ENCODE results near the gene GFRA1. TPM values are rescaled to one million over a fixed set of nuclear protein-coding genes. Genes with fewer than 3 reads are reported as not detected.
A peak's percentile ranks its signal among the peaks of the same experiment; 100 is the strongest.

The GFRA1 gene
- total RNA-seq, 1 donor from 2014 or later = 7.3 TPM

GRCh38 chr10:116274064-116274904, 1.3 kb upstream of the GFRA1 start:
- DNase-seq (ENCODE audit: missing footprints) = no peak
- no peak for ATAC-seq
- intact Hi-C loops (cut with DNase I) = no loop called here

GRCh38 chr10:116271593-116272439, 1.2 kb downstream of the GFRA1 start:
- ATAC-seq (peak; percentile 43), DNase-seq (ENCODE audit: missing footprints) (no peak)
- intact Hi-C loops (cut with DNase I) = no loop called here

GRCh38 chr10:116270771-116271592, 2.0 kb downstream of the GFRA1 start:
- DNase-seq (ENCODE audit: missing footprints) (no peak), ATAC-seq (peak; percentile 75)
- intact Hi-C loops (cut with DNase I) = no loop called here

GRCh38 chr10:116270126-116270770, 2.8 kb downstream of the GFRA1 start:
- DNase-seq (ENCODE audit: missing footprints) = no peak
- ATAC-seq = no peak
- intact Hi-C loops (cut with DNase I) = no loop called here

GRCh38 chr10:116269619-116270018, 3.4 kb downstream of the GFRA1 start:
- intact Hi-C loops (cut with DNase I) = no loop called here
- DNase-seq (ENCODE audit: missing footprints) = no peak
- peak; percentile 21 for ATAC-seq

- ATAC-seq = no peak
- intact Hi-C loops (cut with DNase I) = no loop called here
- DNase-seq (ENCODE audit: missing footprints) = no peak
Measured at GRCh38 chr10:116268976-116269375, 4.0 kb downstream of the GFRA1 start.

GRCh38 chr10:116265686-116266085, 7.3 kb downstream of the GFRA1 start:
- DNase-seq (ENCODE audit: missing footprints) (no peak), ATAC-seq (no peak)
- intact Hi-C loops (cut with DNase I) = no loop called here

GRCh38 chr10:116263870-116264655, 8.9 kb downstream of the GFRA1 start:
- ATAC-seq (no peak), DNase-seq (ENCODE audit: missing footprints) (no peak)
- intact Hi-C loops (cut with DNase I) = no loop called here

GRCh38 chr10:116262678-116263077, 10.3 kb downstream of the GFRA1 start:
- ATAC-seq = no peak

GRCh38 chr10:116260599-116260998, 12.4 kb downstream of the GFRA1 start:
- DNase-seq (ENCODE audit: missing footprints) = no peak
- intact Hi-C loops (cut with DNase I) = no loop called here
- no peak for ATAC-seq

More at GRCh38 chr10:116262678-116263077, 10.3 kb downstream of the GFRA1 start:
- no peak for DNase-seq (ENCODE audit: missing footprints)
- intact Hi-C loops (cut with DNase I) = no loop called here

GRCh38 chr10:116259638-116260037, 13.4 kb downstream of the GFRA1 start:
- intact Hi-C loops (cut with DNase I) = no loop called here
- no peak for DNase-seq (ENCODE audit: missing footprints)
- ATAC-seq = no peak

GRCh38 chr10:116257785-116258184, 15.2 kb downstream of the GFRA1 start:
- DNase-seq (ENCODE audit: missing footprints) (no peak), ATAC-seq (no peak)
- intact Hi-C loops (cut with DNase I) = no loop called here

GRCh38 chr10:116256752-116257259, 16.2 kb downstream of the GFRA1 start:
- DNase-seq (ENCODE audit: missing footprints) = no peak
- peak; percentile 15 for ATAC-seq
- intact Hi-C loops (cut with DNase I) = no loop called here

- no peak for DNase-seq (ENCODE audit: missing footprints)
- intact Hi-C loops (cut with DNase I) = no loop called here
- ATAC-seq = peak; percentile 36
Measured at GRCh38 chr10:116255886-116256751, 16.9 kb downstream of the GFRA1 start.

GRCh38 chr10:116254422-116255155, 18.4 kb downstream of the GFRA1 start:
- intact Hi-C loops (cut with DNase I) = no loop called here
- ATAC-seq = peak; percentile 58

GRCh38 chr10:116253716-116254115, 19.3 kb downstream of the GFRA1 start:
- intact Hi-C loops (cut with DNase I) = no loop called here

More at GRCh38 chr10:116254422-116255155, 18.4 kb downstream of the GFRA1 start:
- DNase-seq (ENCODE audit: missing footprints) = no peak

More at GRCh38 chr10:116253716-116254115, 19.3 kb downstream of the GFRA1 start:
- ATAC-seq (no peak), DNase-seq (ENCODE audit: missing footprints) (no peak)

Measured in Right ventricle myocardium inferior (tissue), 1 donor.